Stimulated activated CD4-positive, alpha-beta T cell treated with anti-CD3 and anti-CD28 coated beads, Interleukin-12 subunit alpha, Interleukin-12 subunit beta, amount 100 ng/mL, for 48 hours (primary cell): Measurements from ENCODE around the gene DHODH.
"Not testable (repeated sequence)": the region's sequence is repeated elsewhere in the genome, so short reads cannot be mapped to it uniquely, and the experiment has no call there.

ENCODE experiments used
- DNase-seq, 3 donors: peaks; one replicate each; pipeline ENCODE4 v3.0.0-alpha.2; 2020; ENCODE audit warnings: low read depth in 2 of 3, low spot score in 1 of 3

The DHODH gene

DNA sequence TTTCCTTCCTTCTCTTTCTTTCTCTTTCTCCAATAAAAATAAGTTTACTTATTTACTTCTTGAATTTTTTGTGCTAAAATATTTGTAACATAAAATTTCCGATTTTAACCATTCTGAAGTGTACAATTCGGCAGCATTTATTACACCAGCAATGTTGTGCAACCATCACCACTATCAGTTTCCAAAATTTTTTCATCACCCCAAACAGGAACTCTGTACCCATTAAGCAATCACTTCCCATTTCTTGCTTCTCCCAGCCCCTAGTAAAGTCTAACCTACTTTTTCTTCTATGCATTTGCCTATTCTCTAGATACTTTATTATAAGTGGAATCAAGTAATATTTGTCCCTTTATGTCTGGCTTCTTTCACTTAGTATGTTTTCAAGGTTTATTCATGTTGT lies 43.3 kb downstream of the DHODH start:
- DNase-seq = no peak

DNA sequence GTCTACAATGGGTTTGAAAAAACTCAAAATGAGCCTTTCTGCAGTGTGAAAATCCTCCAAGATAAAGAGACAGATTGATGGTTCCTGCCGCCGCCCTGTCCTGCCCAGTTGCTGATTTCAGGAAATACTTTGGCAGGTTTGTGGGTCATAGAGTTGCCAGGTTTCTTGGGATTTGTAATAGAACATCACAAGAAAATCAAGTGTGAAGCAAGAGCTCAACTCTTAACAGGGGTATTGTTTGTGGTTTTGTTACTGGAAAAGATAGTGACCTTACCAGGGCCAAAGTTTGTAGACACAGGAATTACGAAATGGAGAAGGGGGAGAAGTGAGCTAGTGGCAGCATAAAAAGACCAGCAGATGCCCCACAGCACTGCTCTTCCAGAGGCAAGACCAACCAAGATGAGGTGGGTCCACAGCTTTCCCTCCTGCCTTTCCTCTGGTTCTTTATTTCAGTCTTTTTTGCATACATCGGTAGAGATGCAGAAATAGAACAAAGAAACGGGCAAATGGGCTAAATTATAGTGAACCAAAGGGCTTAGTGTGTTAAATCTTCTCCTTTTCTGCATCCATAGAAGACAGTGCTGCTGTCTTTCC lies 45.8 kb downstream of the DHODH start, which contains the start of gene HP:
TSS of gene HP (plus strand) at position 252 of the 594 bp plus-strand sequence. CDS start at position 400, 148 bp downstream.
- DNase-seq = not testable (repeated sequence)

DNA sequence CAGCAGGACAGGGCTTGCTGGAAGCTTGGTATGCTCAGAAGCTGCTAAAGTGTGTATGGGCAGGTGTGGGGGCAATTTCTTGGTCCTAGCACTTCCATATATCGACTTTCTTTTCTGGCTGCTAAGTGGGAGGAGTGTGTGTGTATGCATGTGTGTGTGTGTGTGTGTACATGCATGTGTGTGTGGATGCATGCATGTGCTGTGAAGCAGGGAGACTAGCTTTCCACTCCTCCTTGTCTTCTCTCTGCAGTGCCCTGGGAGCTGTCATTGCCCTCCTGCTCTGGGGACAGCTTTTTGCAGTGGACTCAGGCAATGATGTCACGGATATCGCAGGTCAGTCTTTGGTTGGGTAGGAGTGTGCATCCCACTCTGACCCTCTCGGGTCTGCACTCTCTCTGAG lies 47.4 kb downstream of the DHODH start:
- DNase-seq = no peak

DNA sequence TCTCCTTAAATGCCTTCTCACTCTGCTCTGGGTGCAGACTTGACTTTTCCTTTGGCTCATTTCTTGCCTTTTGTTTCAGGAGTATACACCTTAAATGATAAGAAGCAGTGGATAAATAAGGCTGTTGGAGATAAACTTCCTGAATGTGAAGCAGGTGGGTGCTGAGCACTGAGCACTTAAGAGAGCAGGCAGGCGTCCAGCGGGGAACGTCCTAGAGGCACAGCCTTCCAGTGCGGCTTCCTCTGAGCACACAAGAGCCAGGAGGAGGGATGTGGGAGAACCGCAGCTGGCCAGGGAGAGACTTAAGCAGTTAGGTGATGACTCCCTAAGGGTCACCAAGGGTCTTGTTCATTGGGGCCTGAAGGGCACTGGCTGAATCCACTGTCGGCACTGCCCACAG lies 48.8 kb downstream of the DHODH start:
- not testable (repeated sequence) for DNase-seq

DNA sequence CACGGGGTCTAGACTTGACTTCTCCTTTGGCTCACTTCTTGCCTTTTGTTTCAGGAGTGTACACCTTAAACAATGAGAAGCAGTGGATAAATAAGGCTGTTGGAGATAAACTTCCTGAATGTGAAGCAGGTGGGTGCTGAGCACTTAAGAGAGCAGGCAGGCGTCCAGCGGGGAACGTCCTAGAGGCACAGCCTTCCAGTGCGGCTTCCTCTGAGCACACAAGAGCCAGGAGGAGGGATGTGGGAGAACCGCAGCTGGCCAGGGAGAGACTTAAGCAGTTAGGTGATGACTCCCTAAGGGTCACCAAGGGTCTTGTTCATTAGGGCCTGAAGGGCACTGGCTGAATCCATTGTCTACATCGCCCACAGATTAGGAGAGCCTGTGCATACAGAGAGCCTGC lies 50.5 kb downstream of the DHODH start:
- not testable (repeated sequence) for DNase-seq

DNA sequence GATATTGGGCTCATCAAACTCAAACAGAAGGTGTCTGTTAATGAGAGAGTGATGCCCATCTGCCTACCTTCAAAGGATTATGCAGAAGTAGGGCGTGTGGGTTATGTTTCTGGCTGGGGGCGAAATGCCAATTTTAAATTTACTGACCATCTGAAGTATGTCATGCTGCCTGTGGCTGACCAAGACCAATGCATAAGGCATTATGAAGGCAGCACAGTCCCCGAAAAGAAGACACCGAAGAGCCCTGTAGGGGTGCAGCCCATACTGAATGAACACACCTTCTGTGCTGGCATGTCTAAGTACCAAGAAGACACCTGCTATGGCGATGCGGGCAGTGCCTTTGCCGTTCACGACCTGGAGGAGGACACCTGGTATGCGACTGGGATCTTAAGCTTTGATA lies 51.9 kb downstream of the DHODH start:
- no peak for DNase-seq

DNA sequence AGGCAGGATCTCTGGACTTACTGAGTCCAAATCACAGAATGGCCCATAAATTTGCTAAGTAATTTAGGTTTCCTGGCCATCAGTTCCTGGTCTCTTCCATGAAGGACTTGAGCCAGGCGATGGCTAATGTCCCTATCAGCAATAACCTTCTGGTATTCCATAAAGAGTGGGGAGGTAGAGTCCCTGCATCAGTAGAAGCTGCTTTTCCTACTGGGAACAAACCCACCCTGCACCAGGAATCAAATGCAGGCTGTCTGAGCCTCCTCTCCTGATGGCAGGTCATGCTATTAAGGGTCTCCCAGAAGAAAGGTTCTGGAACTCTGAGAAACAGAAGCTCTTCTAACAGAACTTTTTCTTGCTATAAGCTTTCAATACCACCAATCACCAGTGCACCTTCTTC lies 53.0 kb downstream of the DHODH start:
- no peak for DNase-seq

DNA sequence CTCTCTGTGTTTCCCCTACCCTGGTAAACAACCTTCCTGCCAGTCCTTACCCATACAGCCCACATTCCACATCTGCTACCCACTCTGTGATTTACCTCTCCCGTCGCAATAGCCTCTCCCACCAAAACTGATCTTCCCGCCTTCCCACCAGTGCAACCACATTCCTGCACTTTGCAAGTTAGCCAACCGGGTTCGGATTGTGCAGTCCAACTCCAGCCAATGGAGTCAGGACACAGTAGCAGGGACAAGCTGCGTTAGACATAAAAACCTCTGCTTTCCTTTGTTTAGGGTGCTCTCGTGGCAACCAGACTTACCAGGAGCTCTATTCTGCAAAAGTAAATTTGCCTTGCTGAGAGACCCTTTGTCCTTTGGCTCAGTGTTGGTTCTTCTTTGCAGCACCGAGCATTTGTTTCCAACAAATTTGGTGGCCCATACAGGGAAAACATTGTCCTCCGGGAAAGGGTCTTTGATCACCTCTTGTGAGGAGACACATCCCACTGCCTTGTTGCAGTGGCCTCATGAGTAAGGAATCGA lies 55.9 kb downstream of the DHODH start:
- no peak for DNase-seq

DNA sequence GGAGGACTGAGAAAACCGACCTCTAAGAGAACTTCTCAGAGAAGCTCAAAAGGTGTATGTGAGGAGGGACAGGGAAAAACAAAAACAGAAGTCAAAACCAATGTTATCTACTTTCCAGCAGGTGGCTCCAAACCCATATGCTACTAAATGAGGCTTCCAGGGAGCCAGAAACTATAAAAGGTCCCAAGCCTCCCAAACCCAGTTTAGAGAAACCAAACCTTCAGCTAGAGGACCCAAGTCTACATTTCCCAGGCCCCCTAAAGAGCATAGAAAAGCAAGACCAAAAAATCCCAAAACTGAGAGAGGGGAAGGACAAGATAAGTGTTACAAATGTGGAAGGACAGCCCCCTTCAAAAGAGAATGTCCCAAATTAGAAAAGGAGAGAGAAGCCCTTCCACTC lies 58.2 kb downstream of the DHODH start:
- DNase-seq = no peak

DNA sequence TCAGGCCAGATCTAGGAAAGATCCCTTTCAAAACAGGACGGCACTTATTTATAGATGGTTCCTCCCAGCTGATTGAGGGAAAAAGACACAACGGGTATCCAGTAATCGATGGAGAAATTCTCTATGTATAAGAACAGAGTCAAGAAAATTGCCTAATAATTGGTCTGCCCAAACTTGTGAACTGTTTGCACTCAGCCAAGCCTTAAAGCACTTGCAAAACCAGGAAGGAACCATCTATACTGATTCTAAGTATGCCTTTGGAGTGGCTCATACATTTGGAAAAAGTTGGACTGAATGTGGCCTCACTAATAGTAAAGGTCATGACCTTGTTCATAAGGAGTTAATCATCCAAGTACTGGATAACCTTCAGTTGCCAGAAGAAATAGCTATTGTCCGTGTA lies 60.4 kb downstream of the DHODH start:
- DNase-seq = no peak

DNA sequence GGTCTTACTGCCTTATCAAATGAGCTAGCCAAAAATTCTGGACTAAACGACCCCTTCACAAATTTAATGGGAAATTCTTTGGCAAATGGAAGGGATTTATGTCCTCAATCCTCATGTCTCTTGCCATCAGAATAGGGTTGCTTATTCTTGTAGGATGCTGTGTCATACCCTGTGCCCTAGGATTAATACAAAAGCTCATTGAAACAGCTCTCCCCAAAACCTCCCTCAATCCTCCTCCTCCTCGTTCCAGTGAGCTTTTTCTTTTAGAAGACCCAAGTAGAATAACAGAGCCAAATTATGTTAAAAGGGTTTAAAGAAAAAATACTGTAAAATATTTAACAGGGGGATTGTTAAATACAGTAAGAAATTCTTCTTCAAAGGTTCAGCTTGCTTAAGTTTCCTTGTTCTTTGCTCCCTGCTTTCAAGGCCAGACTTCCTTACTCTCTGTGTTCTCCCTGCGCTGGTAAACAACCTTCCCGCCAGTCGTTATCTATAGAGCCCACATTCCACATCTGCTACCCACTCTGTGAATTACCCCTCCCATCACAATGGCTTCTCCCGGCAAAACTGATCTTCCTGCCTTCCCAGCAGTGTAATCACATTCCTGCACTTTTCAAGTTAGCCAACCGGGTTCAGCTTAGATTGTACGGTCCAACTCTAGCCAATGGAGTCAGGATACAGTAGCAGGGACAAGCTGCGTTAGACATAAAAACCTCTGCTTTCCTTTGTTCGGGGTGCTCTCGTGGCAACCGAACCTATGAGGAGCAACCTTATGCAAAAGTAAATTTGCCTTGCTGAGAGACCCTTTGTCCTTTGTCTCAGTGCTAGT lies 64.2 kb downstream of the DHODH start:
- no peak for DNase-seq

DNA sequence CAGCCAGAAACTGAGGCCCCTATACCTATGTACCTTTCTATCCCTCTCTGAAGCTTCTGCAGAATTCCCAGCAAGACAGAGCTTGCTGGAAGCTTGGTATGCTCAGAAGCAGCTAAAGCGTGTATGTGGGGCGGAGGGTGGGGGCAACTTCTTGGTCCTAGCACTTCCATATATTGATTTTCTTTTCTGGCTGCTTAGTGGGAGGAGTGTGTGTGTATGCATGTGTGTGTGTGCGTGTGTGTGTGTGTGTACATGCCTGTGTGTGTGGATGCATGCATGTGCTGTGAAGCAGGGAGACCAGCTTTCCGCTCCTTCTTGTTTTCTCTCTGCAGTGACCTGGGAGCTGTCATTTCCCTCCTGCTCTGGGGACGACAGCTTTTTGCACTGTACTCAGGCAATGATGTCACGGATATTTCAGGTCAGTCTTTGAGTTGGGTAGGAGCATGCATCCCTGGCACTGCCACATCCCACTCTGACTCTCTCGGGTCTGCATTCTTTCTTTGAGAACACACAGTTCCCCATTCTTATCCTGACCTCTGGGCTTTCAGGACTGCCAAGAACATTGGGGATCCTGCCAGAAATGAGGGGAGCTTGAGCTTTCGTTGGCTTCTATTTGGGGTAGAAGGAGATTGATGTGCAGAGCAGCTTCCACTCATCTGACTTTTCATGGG lies 65.2 kb downstream of the DHODH start:
- no peak for DNase-seq

DNA sequence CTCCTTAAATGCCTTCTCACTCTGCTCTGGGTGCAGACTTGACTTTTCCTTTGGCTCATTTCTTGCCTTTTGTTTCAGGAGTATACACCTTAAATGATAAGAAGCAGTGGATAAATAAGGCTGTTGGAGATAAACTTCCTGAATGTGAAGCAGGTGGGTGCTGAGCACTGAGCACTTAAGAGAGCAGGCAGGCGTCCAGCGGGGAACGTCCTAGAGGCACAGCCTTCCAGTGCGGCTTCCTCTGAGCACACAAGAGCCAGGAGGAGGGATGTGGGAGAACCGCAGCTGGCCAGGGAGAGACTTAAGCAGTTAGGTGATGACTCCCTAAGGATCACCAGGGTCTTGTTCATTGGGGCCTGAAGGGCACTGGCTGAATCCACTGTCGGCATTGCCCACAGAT lies 66.5 kb downstream of the DHODH start:
- DNase-seq = not testable (repeated sequence)
